ENCODE results near the gene GPR39. TPM values are rescaled to one million over a fixed set of nuclear protein-coding genes. Genes with fewer than 3 reads are reported as not detected.

The GPR39 gene
- total RNA-seq, 4 donors from 2014 or later, result 9.1 to 38.5 (median 25.9) TPM

GRCh38 chr2:132412021-132412420, 4.6 kb upstream of the GPR39 start:
- no peaks in the 10 kb centered on the region for H3K36me3 ChIP-seq
- peaks cover 0 to 20% (median 2%) of the 10 kb centered on the region in 4 donors for H3K4me1 ChIP-seq
- TF ChIP-seq CTCF (IDR thresholded peaks at IDR 0.05) (no peak), POLR2A (IDR thresholded peaks at IDR 0.05) (no peak)
- H3K27me3 ChIP-seq, result no peaks in the 10 kb centered on the region
- H3K4me3 ChIP-seq, result no peak overlapping the region
- H3K27ac ChIP-seq, result no peak overlapping the region
- H3K9me3 ChIP-seq, result no peaks in the 10 kb centered on the region
- DNase-seq, result no peak

DNA sequence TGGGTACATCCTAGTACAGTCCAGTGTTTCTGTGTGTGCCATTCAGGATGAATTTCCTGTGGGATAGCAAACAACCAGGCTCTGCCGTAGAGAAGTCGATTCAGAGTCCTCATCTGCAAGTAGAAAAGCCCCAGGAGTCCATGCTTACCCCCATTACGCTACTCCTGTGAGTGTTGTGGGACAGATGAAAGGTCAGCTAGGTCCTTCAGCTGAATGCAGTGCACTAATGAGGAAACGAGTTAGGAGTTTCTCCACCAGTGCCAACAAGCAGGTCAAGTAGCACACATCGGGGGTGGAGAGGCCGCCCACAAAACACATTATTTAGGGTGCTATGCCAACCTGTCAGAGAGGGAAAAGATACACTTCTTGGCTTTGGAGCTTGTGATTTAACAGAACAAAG, 2.5 kb upstream of the GPR39 start:
- DNase-seq, result no peak
- no peaks in the 10 kb centered on the region for H3K36me3 ChIP-seq
- TF ChIP-seq POLR2A (IDR thresholded peaks at IDR 0.05), result no peak
- TF ChIP-seq CTCF (IDR thresholded peaks at IDR 0.05), result no peak
- no peaks in the 10 kb centered on the region for H3K9me3 ChIP-seq
- no peak overlapping the region for H3K4me3 ChIP-seq
- H3K4me1 ChIP-seq, result peaks cover 0 to 18% (median 2%) of the 10 kb centered on the region in 4 donors
- no peak overlapping the region for H3K27ac ChIP-seq
- H3K27me3 ChIP-seq, result no peaks in the 10 kb centered on the region

DNA sequence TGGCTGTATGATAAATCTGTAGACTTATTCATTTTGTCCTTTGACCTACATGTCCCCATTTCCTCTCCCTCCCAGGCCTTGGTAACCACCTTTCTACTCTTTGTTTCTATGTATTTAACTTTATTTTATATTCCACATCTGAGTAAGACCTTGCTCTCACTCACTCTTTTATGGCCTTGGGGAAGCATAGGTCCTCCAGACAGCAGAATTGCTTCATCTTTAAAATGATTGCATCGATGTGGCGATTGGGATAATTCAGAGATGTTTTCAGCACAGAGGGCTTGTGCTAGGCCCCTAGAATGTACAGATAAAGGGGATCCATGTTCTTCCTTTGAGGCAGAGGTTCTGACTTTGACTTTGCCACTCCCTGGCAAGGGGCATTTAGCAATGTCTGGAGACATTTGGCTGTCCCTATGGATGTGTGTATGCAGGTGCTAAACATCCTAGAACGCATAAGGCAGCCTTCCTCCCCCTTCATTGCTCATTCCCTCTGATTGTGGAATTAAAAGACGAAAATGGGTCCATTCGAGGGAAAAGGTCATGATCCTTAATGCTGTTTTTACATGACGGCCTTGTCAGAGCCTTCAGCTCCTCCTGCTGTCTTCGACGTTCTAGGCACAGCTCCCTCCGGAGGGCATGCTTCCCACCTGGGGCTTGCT, 1.2 kb upstream of the GPR39 start:
- DNase-seq, result no peak

DNA sequence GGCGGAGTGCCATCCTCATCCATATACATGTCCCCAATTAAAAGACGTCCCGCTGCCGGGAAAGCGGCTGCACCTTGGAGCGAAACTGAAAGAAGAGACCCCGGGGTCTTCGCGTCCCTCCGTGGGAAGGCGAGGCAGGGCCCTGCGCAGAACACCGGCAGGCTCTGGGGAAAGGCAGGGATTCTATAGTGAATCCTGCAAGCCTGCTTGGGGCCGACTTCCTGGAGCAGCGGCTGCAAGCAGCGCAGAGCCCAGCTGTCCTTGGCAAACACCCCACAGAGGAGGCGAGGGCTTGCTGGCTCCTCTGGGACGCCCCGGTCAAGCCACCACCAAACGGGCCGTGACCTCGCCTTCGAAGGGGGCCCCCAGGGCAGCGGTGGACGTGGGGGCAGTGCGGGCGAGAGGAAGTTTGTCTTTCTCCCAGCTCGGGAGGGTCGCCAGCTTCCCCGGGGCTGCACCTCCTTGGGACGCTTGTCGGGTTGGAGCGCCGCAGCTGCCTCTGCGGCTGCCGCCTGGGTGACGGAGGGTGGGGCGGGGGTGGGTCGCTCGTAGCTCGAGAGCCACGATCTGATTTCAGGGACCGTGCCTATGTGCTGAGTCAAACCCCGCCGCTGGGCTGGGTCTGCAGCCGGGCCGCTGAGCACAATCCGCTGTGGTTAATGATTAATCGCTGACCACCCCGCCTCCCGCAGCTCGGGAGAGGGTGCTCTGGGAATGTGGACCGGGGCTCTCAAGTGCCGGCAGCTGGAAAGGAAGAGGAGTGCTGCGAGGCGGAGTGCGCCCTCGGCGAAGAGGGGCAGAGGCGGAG, 486 bp upstream of the GPR39 start:
- Histone ChIP-seq H3K4me1 (peaks cover 0 to 18% (median 2%) of the 10 kb centered on the region in 4 donors), H3K27ac (peak overlapping the region; percentile 31 to 96 (median 86)), H3K9me3 (no peaks in the 10 kb centered on the region), H3K27me3 (no peaks in the 10 kb centered on the region), H3K36me3 (no peaks in the 10 kb centered on the region), H3K4me3 (peak overlapping the region; percentile 22 to 66 (median 48))
- TF ChIP-seq POLR2A (IDR thresholded peaks at IDR 0.05) (peak; percentile 52 to 78), CTCF (IDR thresholded peaks at IDR 0.05) (no peak)
- DNase-seq, result peak; percentile 19 to 95 (median 92)

More for the DNA sequence above, 1.2 kb upstream of the GPR39 start:
- no peaks in the 10 kb centered on the region for H3K27me3 ChIP-seq
- H3K4me1 ChIP-seq, result peaks cover 0 to 18% (median 2%) of the 10 kb centered on the region in 4 donors
- no peaks in the 10 kb centered on the region for H3K9me3 ChIP-seq
- TF ChIP-seq CTCF (IDR thresholded peaks at IDR 0.05) (no peak), POLR2A (IDR thresholded peaks at IDR 0.05) (no peak)
- peak overlapping the region; percentile 31 to 96 (median 86) for H3K27ac ChIP-seq
- peak overlapping the region in 3 of 4 donors; percentile 31 to 66 (median 65) for H3K4me3 ChIP-seq
- no peaks in the 10 kb centered on the region for H3K36me3 ChIP-seq

DNA sequence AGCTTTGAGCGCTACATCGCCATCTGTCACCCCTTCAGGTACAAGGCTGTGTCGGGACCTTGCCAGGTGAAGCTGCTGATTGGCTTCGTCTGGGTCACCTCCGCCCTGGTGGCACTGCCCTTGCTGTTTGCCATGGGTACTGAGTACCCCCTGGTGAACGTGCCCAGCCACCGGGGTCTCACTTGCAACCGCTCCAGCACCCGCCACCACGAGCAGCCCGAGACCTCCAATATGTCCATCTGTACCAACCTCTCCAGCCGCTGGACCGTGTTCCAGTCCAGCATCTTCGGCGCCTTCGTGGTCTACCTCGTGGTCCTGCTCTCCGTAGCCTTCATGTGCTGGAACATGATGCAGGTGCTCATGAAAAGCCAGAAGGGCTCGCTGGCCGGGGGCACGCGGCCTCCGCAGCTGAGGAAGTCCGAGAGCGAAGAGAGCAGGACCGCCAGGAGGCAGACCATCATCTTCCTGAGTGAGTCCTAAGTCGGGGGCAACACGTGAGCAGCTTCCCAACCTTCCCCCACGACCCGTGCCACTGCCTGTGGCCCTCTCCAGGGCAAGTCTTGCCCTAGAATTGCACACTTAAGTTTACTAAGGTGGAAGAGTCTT, 928 bp downstream of the GPR39 start:
- Histone ChIP-seq H3K9me3 (no peaks in the 10 kb centered on the region), H3K27me3 (no peaks in the 10 kb centered on the region), H3K36me3 (no peaks in the 10 kb centered on the region), H3K4me1 (peaks cover 0 to 18% (median 2%) of the 10 kb centered on the region in 4 donors), H3K27ac (peak overlapping the region in 2 of 4 donors; percentile 96), H3K4me3 (peak overlapping the region in 2 of 4 donors; percentile 65 to 66)
- no peak for DNase-seq
- TF ChIP-seq CTCF (IDR thresholded peaks at IDR 0.05), result no peak
- no peak for TF ChIP-seq POLR2A (IDR thresholded peaks at IDR 0.05)

Measured in Peyer's patch (tissue), 4 donors.